ENCODE data around the gene CIAO3. TPM values are rescaled to one million over a fixed set of nuclear protein-coding genes. Genes with fewer than 3 reads are reported as not detected.

CIAO3 gene
- total RNA-seq, 4 donors from 2014 or later, result 35.2 to 110 (median 52.0) TPM

- WGBS, result 50% methylated on average over 9 of the region's 17 CpGs
- Histone ChIP-seq H3K27me3 (peaks cover 41% of the 10 kb centered on the region), H3K9me3 (no peaks in the 10 kb centered on the region), H3K4me3 (no peak overlapping the region), H3K4me1 (peaks cover 37% of the 10 kb centered on the region), H3K36me3 (peaks cover 16% of the 10 kb centered on the region), H3K27ac (no peak overlapping the region)
- TF ChIP-seq POLR2AphosphoS5 (IDR thresholded peaks at IDR 0.05) (no peak), POLR2A (IDR thresholded peaks at IDR 0.05) (no peak), CTCF (IDR thresholded peaks at IDR 0.05) (no peak)
- no peak for DNase-seq (ENCODE audit: low spot score in 2 of 2)
Observed at GRCh38 chr16:783404-784161, 42.8 kb upstream of the CIAO3 start.

DNA sequence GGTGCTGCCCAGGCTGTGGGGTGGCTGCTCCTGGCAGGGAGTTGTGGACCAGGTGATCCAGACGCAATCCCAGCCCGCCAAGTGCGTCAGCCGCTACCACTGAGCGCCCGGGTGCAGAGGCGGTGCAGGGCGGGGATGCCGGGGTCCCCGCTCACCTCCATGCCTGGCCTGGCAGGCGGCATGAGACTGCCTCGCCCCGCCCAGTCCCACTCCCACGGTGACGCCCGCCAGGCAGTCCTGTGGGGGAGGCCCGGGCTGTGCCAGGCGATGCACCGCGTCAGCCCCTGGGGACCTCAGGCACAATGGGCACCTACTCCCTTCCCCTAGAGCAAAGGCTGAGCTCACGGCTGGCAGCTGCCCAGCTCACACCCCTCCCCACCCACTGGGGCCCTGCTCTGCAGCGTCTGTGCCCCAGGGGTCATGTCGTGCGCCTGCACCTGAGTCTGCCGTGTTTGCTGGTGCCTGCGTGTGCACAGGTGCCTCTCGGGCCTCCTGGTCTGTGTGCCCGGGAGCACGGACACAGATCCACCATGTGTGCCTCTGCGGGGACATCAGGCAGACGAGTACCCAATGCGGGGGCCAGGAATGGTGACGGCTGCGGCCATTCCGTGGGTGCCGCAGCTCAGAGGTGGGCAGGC lies 42.1 kb upstream of the CIAO3 start:
- Histone ChIP-seq H3K36me3 (peaks cover 16% of the 10 kb centered on the region), H3K4me3 (no peak overlapping the region), H3K27ac (no peak overlapping the region), H3K27me3 (peaks cover 48% of the 10 kb centered on the region), H3K9me3 (no peaks in the 10 kb centered on the region), H3K4me1 (peaks cover 36% of the 10 kb centered on the region)
- whole genome bisulfite sequencing, result 39% methylated on average over 9 of the region's 36 CpGs
- TF ChIP-seq POLR2AphosphoS5 (IDR thresholded peaks at IDR 0.05) (no peak), EP300 (IDR thresholded peaks at IDR 0.05) (no peak), POLR2A (IDR thresholded peaks at IDR 0.05) (no peak), CTCF (IDR thresholded peaks at IDR 0.05) (no peak)
- no peak for DNase-seq (ENCODE audit: low spot score in 2 of 2)

DNA sequence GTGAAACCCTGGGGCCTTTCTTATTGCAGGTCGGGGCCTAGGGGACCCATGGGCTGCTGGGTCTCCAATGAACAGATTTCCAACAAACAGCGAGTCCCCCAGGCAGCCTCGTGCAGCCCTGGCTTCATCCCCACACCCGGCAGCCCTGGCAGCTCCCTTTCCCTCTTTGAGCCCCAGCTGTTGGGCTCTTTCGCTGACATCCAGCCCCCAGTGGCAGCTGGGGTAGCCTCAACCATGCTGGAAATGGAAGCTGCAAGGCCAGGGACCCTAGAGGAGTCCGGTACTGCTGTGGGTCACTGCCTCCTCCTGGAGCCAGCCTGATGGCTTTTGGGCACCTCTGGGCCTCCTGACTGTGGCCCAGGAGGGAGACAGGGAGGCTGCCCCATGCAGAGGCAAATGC lies 41.5 kb upstream of the CIAO3 start:
- no peak overlapping the region for H3K4me3 ChIP-seq
- peaks cover 16% of the 10 kb centered on the region for H3K36me3 ChIP-seq
- 80% methylated on average over 1 of the region's 6 CpGs for WGBS
- H3K27me3 ChIP-seq, result peaks cover 55% of the 10 kb centered on the region
- H3K27ac ChIP-seq, result no peak overlapping the region
- H3K9me3 ChIP-seq, result no peaks in the 10 kb centered on the region
- no peak for DNase-seq (ENCODE audit: low spot score in 2 of 2)
- peaks cover 30% of the 10 kb centered on the region for H3K4me1 ChIP-seq
- TF ChIP-seq POLR2AphosphoS5 (IDR thresholded peaks at IDR 0.05), result no peak

DNA sequence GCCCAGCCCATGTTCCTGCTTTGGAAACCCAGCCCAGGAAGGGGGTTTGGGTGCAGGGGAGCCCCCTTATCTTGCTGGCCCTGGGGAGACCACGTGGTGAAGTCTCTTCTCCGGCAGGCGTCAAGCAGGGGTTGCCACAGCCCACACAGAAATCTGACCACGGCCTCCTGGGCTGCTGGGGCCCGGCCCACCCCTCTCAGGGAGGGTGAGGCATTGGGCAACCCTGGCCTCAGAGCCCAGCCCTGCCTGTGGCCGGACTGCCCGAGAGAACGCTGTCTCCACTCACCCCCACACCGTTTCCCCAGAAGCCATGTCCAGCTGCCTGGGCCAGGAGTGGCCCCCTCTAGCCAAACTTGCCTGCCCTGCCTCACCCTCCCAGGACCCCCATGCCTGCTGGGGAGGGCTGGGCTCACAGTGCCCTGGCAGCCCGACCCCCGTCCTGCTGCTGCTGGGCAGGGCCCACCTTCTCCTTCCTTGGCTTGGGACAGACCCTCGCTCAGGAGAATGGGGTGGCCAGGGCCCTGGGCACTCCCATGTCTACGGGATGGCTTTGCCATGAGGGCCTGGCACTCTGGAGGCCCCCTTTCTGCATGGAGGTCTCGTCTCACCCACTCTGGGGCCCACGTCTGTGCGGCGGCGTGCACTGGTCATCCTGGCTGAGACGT lies 40.7 kb upstream of the CIAO3 start:
- H3K36me3 ChIP-seq, result peaks cover 10% of the 10 kb centered on the region
- WGBS, result no CpG with 5 or more reads among the region's 19 CpGs
- no peak for TF ChIP-seq EP300 (IDR thresholded peaks at IDR 0.05)
- no peak for TF ChIP-seq POLR2AphosphoS5 (IDR thresholded peaks at IDR 0.05)
- TF ChIP-seq POLR2A (IDR thresholded peaks at IDR 0.05), result no peak
- TF ChIP-seq CTCF (IDR thresholded peaks at IDR 0.05), result no peak
- peaks cover 24% of the 10 kb centered on the region for H3K4me1 ChIP-seq
- no peak for DNase-seq (ENCODE audit: low spot score in 2 of 2)
- H3K27ac ChIP-seq, result no peak overlapping the region
- H3K27me3 ChIP-seq, result peaks cover 56% of the 10 kb centered on the region
- no peaks in the 10 kb centered on the region for H3K9me3 ChIP-seq
- no peak overlapping the region for H3K4me3 ChIP-seq

- no peak overlapping the region for H3K27ac ChIP-seq
- peaks cover 65% of the 10 kb centered on the region for H3K27me3 ChIP-seq
- no peak overlapping the region for H3K4me3 ChIP-seq
- no peaks in the 10 kb centered on the region for H3K9me3 ChIP-seq
- 87% methylated on average over 16 of the region's 16 CpGs for WGBS
- DNase-seq (ENCODE audit: low spot score in 2 of 2), result no peak
- no peak for TF ChIP-seq POLR2AphosphoS5 (IDR thresholded peaks at IDR 0.05)
- no peak for TF ChIP-seq EP300 (IDR thresholded peaks at IDR 0.05)
- TF ChIP-seq CTCF (IDR thresholded peaks at IDR 0.05), result no peak
- TF ChIP-seq POLR2A (IDR thresholded peaks at IDR 0.05), result no peak
- no peaks in the 10 kb centered on the region for H3K36me3 ChIP-seq
- H3K4me1 ChIP-seq, result peaks cover 23% of the 10 kb centered on the region
Observed at GRCh38 chr16:780296-780695, 39.5 kb upstream of the CIAO3 start.

Data from suprapubic skin (tissue), 4 donors.